Measurements from ENCODE around the gene B3GLCT.

B3GLCT gene

DNA sequence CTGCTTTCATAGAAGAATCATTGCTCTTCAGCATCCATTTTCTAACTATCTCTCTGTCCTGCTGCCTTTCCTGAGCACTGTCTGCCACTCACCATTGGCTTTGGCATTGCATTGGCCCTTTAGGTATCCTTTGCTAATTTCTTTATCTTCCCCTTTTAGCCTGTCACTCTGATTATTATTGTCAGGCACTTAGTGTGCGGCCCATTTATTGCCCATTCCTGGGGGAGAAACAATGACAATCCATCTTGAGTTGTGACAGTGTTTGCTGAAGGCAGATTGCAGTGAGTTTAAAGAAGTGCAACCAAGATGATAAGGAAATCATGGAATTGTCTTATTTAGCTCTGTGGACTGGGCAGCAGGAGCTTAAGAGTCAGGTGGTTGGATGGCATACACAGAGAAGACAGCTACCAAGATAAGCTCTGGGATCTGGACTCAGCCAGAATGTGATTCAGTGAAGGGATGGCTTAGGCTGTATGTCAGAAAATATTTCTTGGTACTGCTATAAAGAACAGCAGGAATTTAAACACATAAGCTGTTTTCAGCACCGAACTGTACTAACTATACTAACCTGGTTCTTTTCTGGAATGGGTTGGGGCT is 25.3 kb downstream of the B3GLCT start:
- DNase-seq = no peak

DNA sequence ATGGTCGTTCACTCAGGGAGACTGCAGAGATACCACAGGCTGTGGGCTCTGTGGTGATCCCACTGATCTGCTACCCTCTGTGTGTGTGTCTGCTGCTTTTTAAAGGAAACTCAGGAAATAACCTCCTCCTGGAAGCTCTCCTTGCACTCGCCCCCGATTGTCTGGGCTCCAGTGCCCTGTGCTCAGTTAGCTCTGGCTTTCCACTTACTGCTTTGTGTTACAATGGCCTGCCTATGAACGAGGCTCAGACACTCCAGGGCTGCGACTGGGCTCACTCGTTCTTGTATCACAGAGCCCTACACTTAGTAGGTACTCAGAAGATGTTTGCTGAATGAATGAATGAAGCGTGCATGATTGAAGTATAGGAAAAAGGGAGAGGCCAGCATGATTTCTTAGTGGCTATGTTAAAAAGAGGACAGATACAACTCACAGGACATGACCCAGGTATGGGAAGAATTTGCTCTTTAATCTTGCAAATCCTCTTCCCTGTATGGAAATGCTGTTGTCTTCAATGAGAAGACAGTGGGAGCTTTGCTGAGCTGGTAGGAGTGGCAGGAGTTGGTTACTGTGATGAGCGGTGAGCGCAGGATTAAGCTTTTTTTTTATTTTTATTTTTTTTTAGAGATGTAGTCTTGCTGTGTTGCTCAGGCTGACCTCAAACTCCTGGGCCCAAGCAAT is 26.4 kb downstream of the B3GLCT start:
- no peak for DNase-seq

DNA sequence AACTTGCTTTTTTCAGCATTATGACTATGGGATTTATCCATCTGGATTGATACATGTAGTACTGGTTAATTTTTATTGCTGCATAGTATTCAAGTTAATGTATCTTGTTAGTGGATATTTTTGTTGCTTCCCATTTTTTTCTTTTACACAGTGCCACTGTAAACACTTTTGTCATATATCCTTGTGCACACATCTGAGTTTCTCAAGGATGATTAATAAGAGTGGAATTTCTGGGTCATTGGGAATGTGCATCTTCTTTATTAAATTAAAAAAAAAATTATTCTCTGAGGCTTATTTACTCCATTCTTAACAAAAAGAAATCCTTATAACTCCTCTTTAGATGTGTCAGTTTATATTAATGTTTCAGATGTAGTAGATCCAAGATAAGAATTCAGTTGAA is 27.3 kb downstream of the B3GLCT start:
- no peak for DNase-seq

DNA sequence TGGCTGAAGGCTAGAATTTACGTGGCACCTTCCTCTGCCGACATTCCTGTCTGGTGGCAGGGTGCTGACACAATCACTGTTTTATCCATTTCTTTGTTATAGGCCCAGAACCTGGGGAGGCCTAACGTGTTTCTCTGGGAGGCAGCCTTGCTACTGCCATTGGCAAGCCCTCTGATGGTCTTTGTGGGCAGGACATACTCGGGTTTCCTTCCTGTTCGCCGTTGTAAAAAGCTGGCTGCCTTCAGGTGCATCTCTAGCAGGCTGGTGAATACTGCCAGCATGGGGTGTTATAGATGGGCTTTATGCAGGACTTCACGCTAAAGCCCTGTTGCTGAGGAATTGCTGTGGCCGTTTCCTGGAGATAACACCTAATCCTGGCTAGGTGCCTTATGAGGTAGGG is 28.1 kb downstream of the B3GLCT start:
- DNase-seq = no peak

DNA sequence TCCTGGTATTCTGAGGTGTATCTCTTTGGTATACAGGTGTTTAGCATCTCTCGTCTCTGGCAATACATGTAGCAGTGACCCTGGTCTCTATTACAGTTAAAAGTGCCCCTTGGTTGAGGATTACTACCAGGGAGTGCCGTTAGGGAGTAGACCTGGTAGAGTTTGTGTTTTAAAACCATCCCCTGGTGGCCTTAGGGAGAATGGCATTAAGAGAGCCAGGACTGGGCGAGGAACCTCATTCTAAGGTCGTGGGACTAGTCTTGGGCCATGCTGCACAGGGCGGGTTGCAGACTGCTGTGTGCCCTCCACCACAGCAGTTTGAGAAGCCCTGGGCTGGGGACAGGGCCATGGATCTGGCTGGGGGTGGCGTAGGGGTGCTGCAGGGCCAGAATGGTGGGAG is 35.0 kb downstream of the B3GLCT start:
- DNase-seq = no peak

DNA sequence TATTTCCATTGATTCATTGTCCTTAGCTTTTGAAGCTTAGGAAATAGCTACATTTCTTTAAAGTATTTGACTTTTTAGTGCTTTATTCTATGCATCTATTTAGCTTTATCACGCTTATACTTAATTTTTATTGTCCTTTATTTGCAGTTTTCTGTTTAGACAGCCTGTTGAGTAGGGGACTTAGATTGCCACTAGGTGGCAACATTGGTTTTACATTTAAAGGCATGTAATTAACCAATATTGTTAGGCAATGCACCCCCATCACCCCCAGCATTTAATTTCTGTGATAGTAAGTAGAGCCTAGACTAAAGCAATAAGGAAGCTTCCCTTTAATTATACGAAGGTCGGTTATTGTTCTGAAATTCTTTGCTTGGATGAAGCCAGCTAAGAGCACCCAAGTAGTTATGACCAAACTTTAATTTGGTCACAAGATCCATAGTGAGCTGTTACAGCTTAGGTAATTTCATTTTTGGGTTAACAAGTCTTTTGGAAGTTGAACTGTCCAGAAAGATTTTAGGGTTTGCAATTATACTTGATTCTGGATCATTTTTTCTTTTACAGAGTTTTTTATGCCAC is 36.5 kb downstream of the B3GLCT start:
- no peak for DNase-seq

DNA sequence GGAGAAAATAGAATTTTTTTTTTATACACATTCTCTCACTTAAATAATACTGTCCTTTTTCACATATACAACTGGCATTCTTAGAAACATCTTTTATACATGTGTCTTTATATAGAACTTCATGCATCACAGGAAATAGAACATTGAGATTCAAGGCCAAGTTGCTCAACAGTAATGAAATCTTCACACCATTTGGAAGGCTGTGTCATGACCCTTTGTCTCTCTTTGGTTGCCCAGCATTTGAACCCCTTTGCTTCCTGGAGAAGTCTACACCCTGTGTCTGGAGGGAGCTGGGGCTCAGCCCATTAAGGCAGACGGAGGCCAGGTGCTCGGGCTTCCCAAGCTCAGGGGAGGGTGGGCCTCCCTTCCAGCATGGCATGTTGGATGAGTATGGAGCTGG is 41.1 kb downstream of the B3GLCT start:
- DNase-seq = no peak

DNA sequence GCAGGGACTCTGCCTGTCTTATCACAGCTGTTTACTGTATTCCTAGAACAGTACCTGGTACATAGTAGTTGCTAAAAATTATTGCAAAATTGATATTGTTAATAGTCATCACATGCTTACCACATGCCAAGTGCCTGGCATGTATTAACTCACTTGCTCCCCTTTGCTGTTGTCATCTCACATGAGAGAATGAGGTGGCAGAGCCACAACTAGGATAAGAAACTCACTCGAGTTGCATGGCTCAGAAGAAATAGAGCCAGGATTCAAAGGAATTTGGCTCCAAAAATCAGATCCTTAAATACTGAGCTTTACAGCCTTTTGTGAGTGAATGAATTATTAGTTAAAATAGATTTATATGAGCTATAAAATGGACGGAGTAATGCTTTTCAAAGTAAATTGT is 42.6 kb downstream of the B3GLCT start:
- no peak for DNase-seq

DNA sequence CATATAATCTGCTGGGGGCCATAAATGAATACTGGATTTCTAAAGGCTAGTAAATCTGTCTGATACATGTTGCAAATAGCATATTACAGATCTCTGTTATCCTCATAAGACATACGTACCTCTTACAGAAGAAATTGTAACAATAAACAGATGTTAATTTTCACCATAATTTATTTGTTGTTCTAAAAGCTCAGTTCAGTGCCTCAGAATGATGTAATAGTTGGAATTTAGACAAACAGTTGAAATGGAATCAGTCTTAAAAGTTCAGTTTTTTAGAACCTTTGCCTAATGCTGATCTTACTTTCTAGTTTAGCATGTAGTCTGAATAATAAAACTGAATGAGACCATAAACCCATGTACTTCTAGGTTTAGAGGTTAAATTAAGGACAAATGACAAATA is 43.1 kb downstream of the B3GLCT start:
- no peak for DNase-seq

DNA sequence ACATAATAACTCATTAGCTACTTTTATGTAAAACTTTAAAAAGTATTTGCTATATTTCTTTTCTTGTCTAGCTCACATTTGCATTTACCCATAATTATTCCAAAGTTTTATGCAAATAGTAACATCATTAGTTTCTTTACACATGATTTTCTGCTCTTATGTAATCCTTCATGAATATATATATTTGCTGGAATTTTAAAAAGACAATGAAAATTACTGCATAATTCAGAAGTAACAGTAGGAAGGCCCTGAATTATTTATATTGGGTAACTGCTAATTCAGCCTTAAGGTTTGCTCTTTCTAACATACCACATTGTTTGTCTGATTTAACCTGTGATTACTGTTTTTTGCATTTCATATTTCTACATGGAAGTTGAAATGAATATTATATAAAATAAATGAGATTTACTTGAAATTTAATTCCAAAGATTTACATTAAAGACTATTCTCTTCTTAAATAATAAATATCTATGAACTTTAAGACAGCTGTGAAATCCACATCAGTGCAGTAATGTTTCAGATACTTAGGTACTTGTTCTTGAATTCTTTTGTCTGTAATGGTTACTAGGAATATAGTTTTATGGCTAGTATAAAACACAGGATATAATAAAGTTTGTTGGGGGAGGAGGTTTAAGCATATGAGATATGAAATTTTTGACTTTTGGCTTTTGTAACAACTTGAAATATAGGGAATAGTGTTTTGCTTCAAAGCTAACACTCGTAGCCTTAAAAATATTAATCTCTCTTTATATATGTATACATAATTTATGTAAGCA is 46.0 kb downstream of the B3GLCT start:
- no peak for DNase-seq

DNA sequence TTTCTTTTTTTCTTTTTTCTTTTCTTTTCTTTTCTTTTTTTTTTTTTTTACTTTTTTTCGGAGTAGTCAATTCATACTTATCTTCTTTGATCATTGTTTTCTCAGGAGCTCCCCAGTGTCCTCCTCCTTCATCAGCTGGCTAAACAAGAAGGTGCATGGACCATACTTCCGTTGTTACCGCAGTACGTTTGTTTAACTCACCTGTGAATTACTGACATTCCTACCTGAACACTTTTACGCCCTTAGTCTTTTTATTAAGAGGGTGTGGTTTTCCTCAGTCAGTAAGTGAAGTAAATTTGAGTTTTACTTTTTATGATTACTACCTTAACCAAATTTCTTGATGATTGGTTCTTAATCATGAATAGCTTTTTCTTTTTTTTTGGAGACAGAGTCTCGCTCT is 47.1 kb downstream of the B3GLCT start:
- DNase-seq = no peak

DNA sequence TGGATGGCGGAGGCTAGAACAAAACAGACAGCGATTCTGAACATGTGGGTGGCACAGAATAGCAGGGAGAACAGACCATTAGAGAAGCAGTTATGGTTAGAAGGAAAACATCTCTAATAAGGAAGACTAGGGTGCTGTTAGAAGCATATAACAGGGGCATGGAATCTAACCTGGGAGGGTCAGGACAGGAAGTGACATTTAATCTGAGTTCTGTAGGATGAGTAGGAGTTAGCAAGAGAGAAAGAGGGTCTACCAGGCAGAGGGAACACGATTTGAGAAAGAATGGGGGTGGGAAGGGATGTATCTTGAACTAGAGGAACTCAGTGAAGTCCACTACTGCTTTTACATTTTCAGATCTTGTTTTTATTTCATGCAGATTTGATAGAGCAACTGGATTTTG is 48.6 kb downstream of the B3GLCT start:
- no peak for DNase-seq

DNA sequence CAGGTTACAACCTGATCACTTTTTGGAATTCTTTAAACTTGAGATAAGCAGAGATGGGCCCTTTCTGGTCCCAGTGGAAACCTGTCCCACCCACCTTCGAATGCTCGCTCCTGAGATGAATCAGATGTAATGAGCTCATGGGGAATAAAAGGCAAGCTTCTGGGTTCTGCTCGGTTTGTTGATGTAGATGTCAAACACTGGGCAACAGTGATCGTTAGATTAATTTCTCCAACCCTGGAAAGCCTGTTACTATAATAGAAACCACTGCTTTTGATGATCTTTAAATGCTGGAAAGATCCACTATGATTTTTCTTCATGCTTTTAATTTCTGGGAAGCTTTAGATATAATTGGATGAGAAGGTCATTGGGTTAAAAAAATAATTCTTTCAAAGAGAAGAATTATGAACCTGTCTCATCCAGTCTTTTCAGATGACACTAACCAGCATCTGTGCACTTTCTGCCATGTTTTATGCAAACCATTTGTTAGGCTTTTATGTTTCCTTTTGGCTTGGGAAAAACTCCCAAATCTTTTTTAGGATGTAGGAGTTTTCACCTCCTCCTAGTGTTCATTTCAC is 49.3 kb downstream of the B3GLCT start:
- no peak for DNase-seq

DNA sequence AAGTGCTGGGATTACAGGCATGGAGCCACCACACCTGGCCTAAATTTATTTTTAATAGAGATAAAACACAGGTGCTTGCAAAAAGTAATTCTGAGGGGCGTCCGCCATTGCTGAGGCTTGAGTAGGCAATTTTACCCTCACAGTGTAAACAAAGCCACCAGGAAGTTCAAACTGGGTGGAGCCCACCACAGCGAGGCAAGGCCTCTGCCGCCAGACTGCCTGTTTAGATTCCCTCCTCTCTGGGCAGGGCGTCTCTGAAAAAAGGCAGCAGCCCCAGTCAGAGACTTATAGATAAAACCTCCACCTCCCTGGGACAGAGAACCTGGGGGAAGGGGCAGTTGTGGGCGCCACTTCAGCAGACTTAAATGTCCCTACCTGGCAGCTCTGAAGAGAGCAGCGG is 50.7 kb downstream of the B3GLCT start:
- no peak for DNase-seq

DNA sequence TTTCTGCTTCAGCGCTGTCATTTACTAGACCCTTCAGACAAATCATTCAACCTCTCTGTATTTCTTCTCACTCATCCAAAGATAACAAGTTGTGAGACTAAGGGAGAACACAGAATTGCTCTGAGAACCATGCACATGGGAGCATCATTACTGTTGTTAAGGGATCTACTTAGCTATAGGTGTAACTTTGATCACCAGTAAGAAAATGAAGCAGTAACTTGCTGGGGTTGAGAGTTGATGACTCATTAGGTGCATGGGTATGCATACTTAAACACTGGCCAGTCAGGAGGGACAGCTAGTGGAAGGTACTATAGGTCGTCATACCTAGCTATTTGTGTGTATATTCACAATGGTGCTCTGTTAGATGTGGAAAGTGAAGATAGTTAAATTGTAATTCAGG is 61.5 kb downstream of the B3GLCT start:
- no peak for DNase-seq

DNA sequence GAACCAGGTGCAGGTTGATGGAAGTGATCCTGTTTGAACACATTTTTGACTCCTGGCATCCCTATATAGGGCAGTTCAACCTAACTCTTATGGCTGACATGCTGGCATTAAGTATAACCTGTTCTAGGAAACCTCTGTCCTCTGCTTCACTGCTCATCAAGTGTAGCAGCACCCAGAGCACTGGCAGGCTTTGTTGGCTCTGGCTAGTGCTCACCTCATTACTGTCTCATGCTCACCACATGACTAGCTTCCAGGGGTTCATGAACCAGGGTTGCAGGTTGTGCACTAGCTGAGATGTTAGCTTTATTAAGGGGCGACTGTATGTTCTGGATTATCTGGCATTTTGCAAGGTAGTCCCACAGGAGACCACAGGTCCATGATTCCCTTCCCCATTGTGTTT is 63.6 kb downstream of the B3GLCT start:
- DNase-seq = no peak

DNA sequence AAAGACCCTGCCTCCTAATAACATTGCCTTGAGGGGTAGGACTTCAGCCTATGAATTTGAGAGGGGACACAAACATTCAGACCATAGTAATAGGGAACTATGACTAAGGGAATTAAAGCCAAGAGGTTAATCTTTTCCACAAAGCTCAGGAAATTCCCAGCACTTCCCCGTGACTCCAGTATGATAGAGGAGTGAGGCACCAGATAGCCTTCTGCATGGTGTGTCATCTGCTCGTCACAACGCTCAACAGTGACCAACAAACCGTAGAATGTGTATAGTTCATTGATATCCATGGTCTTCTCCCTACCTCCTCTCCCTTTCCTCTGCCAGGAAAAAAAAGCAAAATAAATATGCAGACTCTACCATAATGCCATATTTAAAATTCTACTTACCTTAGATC is 64.4 kb downstream of the B3GLCT start:
- no peak for DNase-seq

DNA sequence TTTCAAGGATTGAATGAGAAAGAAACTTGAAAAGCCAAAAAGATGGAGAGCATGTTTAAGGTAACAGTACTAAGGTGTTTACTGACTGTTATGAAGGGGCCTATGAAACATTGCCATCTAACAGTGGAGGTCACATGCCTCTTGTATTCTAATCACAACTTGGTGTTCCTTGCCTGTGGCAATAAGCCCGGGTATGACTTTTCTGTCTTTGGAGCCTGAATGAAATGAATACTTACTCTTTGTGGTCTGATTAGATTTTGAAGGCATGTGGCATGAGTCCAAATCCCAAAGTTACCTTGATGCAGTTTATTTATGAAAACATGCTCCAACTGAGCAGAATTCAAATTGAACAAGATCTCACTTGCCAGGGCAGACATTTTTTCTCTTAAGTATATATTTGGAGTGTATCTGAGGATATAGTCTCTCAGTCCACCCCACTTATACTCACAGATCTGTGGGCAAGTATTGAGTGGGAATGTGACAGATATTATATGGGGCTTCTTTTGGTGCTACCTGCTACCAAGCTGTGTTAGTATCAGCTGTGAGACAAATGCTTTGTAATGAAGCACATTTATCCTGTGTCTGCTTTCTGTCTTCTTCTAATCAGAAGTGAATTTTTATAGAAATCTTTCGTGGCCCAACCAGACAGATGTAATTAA is 67.5 kb downstream of the B3GLCT start:
- no peak for DNase-seq

DNA sequence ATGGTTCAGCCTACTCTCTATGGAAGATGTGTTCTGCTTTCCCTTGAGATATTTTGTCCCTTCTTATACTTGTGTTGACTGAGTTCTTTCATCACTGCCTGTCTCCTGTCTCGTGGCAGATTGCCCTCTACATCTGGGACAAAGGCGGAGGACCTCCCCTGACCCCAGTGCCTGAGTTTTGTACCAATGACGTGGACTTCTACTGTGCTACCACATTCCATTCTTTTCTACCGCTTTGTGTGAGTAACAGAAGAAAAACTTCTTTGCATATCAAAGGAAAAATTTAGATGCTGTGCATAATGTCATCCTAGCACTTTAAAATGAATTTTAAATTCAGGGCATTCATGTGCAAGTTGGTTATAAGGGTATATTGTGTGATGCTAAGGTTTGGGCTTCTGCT is 74.6 kb downstream of the B3GLCT start:
- DNase-seq = no peak

DNA sequence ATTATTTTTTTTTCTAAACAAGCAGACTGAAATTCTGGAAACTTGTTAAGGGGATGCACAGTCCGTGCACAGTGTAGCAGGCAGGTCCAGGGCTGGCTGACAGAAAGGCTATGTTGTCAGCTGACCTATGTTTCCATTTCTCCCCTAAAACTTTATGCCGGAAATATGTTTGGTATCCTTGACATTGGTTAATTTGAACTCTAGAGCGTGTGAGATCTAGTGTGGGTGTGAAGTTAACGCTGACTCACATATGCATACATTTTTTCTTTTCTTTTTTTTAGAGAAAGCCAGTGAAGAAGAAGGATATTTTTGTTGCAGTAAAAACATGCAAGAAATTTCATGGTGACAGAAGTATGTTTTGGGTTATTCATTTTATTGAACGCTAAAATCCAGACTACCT is 76.6 kb downstream of the B3GLCT start:
- no peak for DNase-seq

DNA sequence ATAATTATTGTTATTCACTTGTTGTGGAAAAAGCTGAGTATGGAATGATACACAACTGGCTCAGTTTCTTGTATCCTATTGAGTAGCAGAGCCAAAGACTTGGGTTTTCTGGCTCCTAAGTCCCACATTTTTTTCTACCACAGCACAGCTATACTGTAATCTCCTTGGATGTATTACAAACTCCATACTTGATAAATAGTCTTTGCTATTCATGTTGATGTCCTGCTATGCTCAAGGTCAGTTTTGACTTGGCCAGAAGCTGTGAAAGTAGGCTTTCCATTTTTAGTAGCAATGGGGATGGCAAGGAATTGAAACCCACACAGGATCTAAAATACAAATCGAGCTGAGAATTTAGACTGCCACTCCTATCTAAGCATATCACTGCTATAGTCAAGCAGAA is 79.1 kb downstream of the B3GLCT start:
- DNase-seq = no peak

DNA sequence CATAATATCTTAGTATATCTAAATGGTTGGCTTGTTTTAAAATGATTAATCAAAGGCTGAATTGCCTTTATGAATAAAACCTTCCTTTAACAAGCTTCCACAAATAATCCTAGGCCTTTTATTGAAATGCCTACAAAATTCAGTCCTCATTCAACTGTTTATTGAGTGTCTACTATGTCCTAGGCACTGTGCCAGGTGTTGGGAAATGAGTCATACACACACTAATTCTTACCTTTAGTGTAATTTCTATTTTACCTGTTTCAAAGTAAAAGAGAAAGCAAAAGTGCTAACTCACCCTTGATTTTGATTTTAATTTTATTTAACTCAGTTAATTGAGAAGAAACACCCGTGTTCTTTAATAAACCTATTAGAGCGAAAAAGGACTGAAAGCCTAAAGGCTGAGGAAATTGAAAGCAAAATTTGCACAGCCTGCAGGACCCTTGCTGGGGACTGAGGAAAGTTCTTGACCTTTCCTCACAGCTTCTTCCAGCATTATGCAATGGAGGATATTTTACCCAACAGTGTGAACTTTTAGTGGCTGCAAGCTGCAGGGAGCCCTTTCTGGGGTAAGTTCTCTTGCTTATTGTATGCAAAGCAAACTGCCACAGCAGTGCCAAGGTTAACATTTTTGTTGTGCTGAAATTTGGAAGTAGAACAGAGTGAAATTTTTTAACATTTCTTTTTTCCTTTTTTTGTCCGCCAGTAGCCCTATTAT is 83.1 kb downstream of the B3GLCT start:
- DNase-seq = no peak

DNA sequence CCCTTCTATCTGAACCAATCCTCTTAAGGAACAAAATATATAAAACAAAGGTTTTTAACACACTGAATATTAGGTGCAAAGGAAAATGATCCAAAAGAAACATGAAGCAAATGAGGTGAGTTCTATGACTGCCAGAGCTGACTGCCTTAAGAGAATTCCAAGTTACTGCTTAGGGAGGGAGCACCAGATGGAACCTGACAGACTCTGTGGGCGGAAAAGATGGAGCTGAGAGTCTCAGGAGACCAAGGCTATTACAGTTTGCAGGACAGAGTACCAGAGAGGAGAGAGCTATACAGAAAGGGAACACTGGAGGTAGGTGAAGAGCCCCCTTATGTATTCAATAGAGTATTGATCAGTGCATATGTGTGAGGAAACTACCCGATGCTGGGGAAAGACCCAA is 87.2 kb downstream of the B3GLCT start:
- no peak for DNase-seq

Data from stimulated activated CD4-positive, alpha-beta T cell treated with anti-CD3 and anti-CD28 coated beads, Interleukin-12 subunit alpha, Interleukin-12 subunit beta, amount 100 ng/mL, for 4 hours (primary cell).